Activated CD4-positive, alpha-beta T cell treated with anti-CD3 and anti-CD28 coated beads for 36 hours (primary cell): ENCODE measurements around the gene DCTN1. TPM values are rescaled to one million over a fixed set of nuclear protein-coding genes. Genes with fewer than 3 reads are reported as not detected.
A peak's percentile ranks its signal among the peaks of the same experiment; 100 is the strongest.
"Not testable (repeated sequence)": the region's sequence is repeated elsewhere in the genome, so short reads cannot be mapped to it uniquely, and the experiment has no call there.

ENCODE experiments used
- ATAC-seq: fragments of 200-7000 bp; cut with Tn5 transposase; one replicate; pipeline ENCODE4 v1.10.0; 2021; ENCODE audit warnings: mild to moderate bottlenecking, moderate library complexity
- CTCF ChIA-PET: fragments of 350-600 bp; sonication (Branson Sonifier 250); formaldehyde crosslinking; loops from one replicate; lab custom pipeline; 2021; ENCODE audit warnings: antibody characterized with exemption; lab: Charles Lee
- POLR2A ChIA-PET: fragments of 350-600 bp; sonication (Branson Sonifier 250); formaldehyde crosslinking; loops from one replicate; lab custom pipeline; 2021; ENCODE audit warnings: antibody characterized with exemption, inconsistent platforms; lab: Charles Lee
- DNase-seq: peaks from one replicate; pipeline ENCODE4 v3.0.0-alpha.2; 2020
- H3K27ac Mint-ChIP-seq: one replicate; pipeline ENCODE4 v1.8.0; 2021; ENCODE audit warnings: mixed read lengths
- H3K27me3 Mint-ChIP-seq: one replicate; pipeline ENCODE4 v1.8.0; 2021; ENCODE audit warnings: mixed read lengths
- H3K36me3 Mint-ChIP-seq: one replicate; pipeline ENCODE4 v1.8.0; 2021; ENCODE audit warnings: low read depth, mixed read lengths
- H3K4me1 Mint-ChIP-seq: one replicate; pipeline ENCODE4 v1.8.0; 2021; ENCODE audit warnings: mixed read lengths
- H3K4me3 Mint-ChIP-seq: one replicate; pipeline ENCODE4 v1.8.0; 2021; ENCODE audit warnings: mild to moderate bottlenecking, moderate library complexity, mixed read lengths
- H3K9me3 Mint-ChIP-seq: one replicate; pipeline ENCODE4 v1.8.0; 2021; ENCODE audit warnings: low read depth, mixed read lengths
- intact Hi-C, 2 experiments: fragments of 100-400 bp; cut with DNase I in 1 of 2; cut with micrococcal nuclease in 1 of 2; formaldehyde crosslinking; loops; one replicate each; pipeline versions ENCODE4 v1.14.2 to v1.15.1; 2022 to 2024; cut with DNase I, micrococcal nuclease
- total RNA-seq, 2 experiments: library from RNA; stranded (reverse); gene quantifications; one replicate each; pipeline ENCODE4 v1.2.3, GENCODE V29; 2021

Gene DCTN1
- total RNA-seq, 2 experiments from 2014 or later: 78.1 to 132 TPM

DNA sequence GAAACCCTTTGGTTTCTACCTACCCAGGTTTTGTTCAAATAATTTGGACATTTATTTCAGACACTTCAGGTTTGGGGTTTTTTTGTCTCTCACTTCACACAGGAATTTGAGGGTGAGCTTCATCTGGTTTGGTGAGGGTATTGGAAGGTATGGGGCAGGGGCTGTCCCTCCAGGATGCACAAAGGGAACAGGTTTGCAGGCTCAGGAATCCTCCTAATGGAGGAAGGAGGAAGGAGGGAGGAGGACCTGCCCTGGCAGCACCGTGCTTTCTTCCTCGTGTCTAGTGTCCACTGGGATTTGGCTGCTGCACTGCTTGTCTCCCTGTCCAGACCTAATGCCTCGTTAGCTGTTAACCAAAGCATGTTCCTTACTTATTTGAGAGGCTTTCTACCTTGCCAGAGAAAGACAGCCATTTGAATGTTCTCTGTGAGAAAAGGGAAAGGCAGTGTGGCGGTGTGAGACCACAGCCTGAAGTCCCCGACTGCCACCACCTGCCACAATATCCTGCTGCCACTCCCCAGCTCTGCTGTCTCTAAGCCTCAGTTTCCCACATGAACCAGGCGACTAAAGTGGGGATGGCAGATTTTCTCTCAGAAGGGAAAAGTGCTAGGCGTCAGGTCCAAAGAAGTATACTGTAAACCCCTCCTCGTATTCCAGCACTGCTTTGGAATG is 34.7 kb downstream of the DCTN1 start:
- POLR2A ChIA-PET: no interaction called here
- Mint-ChIP-seq H3K27ac (no peak overlapping the region), H3K4me1 (no peaks in the 10 kb centered on the region), H3K27me3 (no peaks in the 10 kb centered on the region), H3K4me3 (no peak overlapping the region), H3K36me3 (no peaks in the 10 kb centered on the region), H3K9me3 (no peaks in the 10 kb centered on the region)
- no peak for ATAC-seq
- intact Hi-C loops: no loop called here
- no peak for DNase-seq
- CTCF ChIA-PET: interaction anchor here (2.1 to 3.0 kb wide), 2 partner anchors 10 to 21 kb away, joined by 6 to 14 read pairs; no protein-coding TSS in a partner anchor

DNA sequence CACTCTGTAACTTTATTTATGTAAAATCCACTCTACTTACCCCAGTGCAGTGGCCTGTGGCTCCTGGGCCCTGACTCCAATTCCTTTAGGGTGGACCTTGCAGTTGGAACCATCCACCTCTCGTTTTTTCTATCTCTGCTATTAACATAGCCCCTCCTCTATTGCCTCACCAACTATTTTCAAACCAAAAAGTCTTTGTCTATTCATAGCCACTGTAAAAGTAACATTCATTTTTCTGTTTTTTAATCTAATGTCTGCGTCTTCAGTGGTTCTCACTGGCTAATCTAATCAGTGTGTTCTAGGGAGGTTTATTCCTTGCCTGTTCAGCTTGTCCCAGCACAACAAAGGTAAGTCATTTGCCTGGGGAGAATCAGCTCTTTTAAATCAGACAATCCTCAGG is 36.8 kb downstream of the DCTN1 start, which contains the start of gene SLC4A5:
TSS of gene SLC4A5 (minus strand) at position 101 of the 400 bp plus-strand sequence. CDS start 28,393 bp downstream, outside the sequence.
- H3K27ac Mint-ChIP-seq: no peak within 1 kb of the TSS
- no peak within 1 kb of the TSS for H3K4me3 Mint-ChIP-seq
- POLR2A ChIA-PET: no interaction called here
- no peak for ATAC-seq
- no peak for DNase-seq
- H3K4me1 Mint-ChIP-seq: no peaks in the 10 kb centered on the region
- H3K36me3 Mint-ChIP-seq: no peaks in the 10 kb centered on the region
- no peaks in the 10 kb centered on the region for H3K27me3 Mint-ChIP-seq
- intact Hi-C loops: no loop called here
- no peaks in the 10 kb centered on the region for H3K9me3 Mint-ChIP-seq
- CTCF ChIA-PET: interaction anchor here (3.0 to 6.9 kb wide), 2 partner anchors 8 to 94 kb away, joined by 14 to 32 read pairs; no protein-coding TSS in a partner anchor

DNA sequence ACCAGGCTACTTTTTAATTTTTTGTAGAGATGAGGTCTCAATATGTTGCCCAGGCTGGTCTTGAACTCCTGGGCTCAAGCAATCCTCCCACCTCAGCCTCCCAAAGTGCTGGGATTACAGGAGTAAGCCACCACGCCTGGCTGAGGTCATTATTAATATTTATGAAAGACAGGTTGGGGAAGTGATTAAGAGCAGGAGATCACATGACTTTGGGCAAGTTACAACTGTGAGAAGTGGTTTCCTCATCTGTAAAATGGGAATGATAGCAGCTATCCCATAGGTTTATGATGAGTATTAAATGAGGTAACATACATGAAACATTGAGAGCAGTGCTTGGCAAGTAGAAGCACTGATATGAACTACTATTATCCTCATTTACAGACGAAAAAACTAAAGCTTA is 43.9 kb downstream of the DCTN1 start:
- H3K4me1 Mint-ChIP-seq, H3K9me3 Mint-ChIP-seq, H3K27ac Mint-ChIP-seq, H3K36me3 Mint-ChIP-seq, ATAC-seq, H3K27me3 Mint-ChIP-seq, H3K4me3 Mint-ChIP-seq, DNase-seq, POLR2A ChIA-PET: not testable (repeated sequence)
- intact Hi-C loops: loop anchor here in 1 of 2 experiments (10.0 kb wide), 1 partner anchor 511 kb away; the partner anchor contains the start of gene STAMBP
- CTCF ChIA-PET: interaction anchor here (0.6 to 5.2 kb wide), 21 partner anchors 8 to 1308 kb away, joined by 3 to 103 read pairs (median 8); partner anchors contain the start of genes MOB1A and SLC4A5

DNA sequence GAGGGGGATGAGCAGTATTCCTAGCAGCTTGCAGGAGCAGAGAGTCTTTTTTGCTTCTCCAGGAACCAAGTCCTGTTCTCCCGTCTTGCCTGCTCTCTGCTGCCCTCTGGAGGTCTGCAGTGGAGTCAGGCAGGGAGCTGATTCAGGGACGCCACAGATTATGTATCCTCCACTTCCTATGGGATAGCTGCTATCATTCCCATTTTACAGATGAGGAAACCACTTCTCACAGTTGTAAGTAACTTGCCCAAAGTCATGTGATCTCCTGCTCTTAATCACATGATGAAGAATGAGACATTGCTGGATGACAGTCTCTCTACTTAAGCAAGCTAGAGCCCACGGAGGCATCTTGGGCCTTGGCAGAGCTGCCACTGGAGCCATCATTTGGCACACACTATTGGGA is 45.2 kb downstream of the DCTN1 start:
- DNase-seq: peak; percentile 86
- CTCF ChIA-PET: interaction anchor here (0.6 to 5.2 kb wide), 63 partner anchors 8 to 655 kb away, joined by 3 to 103 read pairs (median 5); partner anchors contain the start of genes BOLA3, MOB1A, SLC4A5 and STAMBP
- Mint-ChIP-seq H3K9me3 (no peaks in the 10 kb centered on the region), H3K36me3 (no peaks in the 10 kb centered on the region), H3K27ac (no peak overlapping the region), H3K4me3 (no peak overlapping the region), H3K4me1 (no peaks in the 10 kb centered on the region), H3K27me3 (no peaks in the 10 kb centered on the region)
- intact Hi-C loops: loop anchor here (1.0 to 10.0 kb wide), 5 partner anchors 68 to 511 kb away; partner anchors contain the start of gene STAMBP (in 1 of the 2)
- peak; percentile 81 for ATAC-seq
- POLR2A ChIA-PET: interaction anchor here (1.0 kb wide), 1 partner anchor 15 kb away, joined by 4 read pairs; no protein-coding TSS in a partner anchor

DNA sequence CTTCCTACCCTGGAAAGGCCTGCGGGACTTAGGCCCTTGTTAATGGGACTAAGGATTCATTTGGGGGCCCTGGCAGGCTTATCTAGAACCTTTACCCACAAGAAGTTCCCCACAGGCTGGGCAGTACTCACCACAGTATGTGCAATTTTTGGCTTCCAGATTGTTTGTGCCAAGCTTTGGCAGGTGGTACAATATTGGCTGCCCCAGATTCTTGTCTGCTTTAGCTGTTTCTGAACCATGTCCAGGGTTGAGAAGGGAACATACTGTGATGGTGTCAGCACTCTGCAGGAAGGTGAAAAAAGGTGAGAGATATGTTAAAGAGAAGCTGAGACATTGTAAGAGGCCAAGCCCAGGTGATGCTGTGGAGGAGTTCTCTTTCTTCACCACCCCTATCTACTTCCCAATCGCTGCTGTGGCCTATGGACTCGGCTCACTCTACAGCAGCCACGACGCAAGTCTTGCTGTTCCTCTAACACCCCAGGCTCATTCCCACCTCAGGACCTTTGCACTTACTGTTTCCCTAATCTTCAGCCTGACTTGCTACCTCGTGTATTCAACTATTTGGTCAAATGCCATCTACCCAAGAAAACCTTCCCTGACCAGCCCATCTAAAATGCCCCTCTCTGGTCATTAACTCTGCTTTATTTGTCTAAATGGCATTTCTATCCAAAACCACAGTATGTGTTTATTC is 46.1 kb downstream of the DCTN1 start:
- ChIA-PET CTCF (interaction anchor here (0.7 to 5.2 kb wide), 41 partner anchors 8 to 654 kb away, joined by 3 to 103 read pairs (median 5); partner anchors contain the start of genes BOLA3, SLC4A5 and STAMBP), POLR2A (interaction anchor here (1.0 kb wide), 1 partner anchor 16 kb away, joined by 4 read pairs; no protein-coding TSS in a partner anchor)
- Mint-ChIP-seq H3K36me3 (no peaks in the 10 kb centered on the region), H3K27ac (no peak overlapping the region), H3K4me3 (no peak overlapping the region), H3K4me1 (no peaks in the 10 kb centered on the region), H3K9me3 (no peaks in the 10 kb centered on the region), H3K27me3 (no peaks in the 10 kb centered on the region)
- DNase-seq (no peak), ATAC-seq (no peak)
- intact Hi-C loops: loop anchor here (1.0 to 10.0 kb wide), 4 partner anchors 67 to 509 kb away; partner anchors contain the start of gene STAMBP (in 1 of the 2)

DNA sequence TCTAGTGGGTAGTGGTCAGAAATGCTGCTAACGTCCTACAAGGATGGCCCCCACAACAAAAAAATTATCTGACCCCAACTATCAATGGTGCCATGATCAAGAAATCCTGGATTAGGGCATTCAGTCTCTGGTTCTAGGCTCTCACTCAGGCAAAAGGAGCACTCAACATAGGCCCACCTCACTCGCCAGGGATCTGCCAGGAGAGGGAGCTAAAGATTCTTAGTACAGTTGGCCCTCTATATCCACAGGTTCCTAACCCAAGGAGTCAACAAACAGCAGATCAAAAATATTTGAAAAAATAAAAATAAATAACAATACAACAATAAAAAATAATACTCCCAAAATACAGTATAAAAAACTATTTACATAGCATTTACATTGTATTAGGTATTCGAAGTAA is 46.9 kb downstream of the DCTN1 start:
- ATAC-seq: peak; percentile 57
- ChIA-PET POLR2A (no interaction called here), CTCF (interaction anchor here (1.0 to 5.2 kb wide), 6 partner anchors 11 to 84 kb away, joined by 4 to 103 read pairs (median 6); no protein-coding TSS in a partner anchor)
- peak; percentile 50 for DNase-seq
- Mint-ChIP-seq H3K9me3 (no peaks in the 10 kb centered on the region), H3K4me1 (no peaks in the 10 kb centered on the region), H3K27me3 (no peaks in the 10 kb centered on the region), H3K36me3 (no peaks in the 10 kb centered on the region), H3K27ac (no peak overlapping the region), H3K4me3 (no peak overlapping the region)
- intact Hi-C loops: loop anchor here (5.0 to 10.0 kb wide), 2 partner anchors 199 to 508 kb away; partner anchors contain the start of gene STAMBP (in 1 of the 2)

DNA sequence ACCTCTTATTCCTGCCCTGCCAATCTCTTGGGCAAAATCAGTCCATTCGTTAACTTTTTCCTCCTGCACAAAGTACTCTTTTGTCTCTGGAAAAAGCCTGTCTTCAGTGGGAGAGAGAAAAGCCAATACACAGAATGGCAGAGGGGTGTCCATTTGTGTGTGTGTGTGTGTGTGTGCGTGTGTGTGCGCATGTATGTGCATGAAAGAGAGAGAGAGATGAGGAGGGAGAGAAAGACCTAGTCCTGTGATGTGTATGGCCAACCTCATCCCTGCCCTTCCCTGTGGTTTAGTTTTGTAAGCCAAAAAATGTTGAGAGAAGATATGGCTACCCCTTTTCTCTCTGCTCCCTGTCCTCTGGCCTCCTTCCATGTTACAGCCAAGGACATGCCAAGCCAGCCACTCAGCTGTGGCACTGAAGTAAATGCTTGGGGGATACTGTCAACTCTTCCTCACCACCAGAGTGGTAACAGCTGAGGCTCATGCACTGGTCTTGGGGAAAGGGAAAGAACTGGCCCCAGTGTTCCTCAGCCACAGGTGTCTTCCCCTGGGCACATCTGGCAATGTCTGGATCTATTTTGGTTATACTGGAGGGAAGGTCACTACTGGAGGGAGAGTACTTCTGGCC is 47.4 kb downstream of the DCTN1 start:
- intact Hi-C loops: loop anchor here (5.0 to 10.0 kb wide), 2 partner anchors 200 to 508 kb away; partner anchors contain the start of gene STAMBP (in 1 of the 2)
- ATAC-seq (no peak), DNase-seq (no peak)
- ChIA-PET POLR2A (no interaction called here), CTCF (interaction anchor here (0.6 to 5.2 kb wide), 7 partner anchors 12 to 205 kb away, joined by 3 to 103 read pairs (median 4); no protein-coding TSS in a partner anchor)
- Mint-ChIP-seq H3K36me3 (no peaks in the 10 kb centered on the region), H3K4me1 (no peaks in the 10 kb centered on the region), H3K27me3 (no peaks in the 10 kb centered on the region), H3K9me3 (no peaks in the 10 kb centered on the region), H3K4me3 (no peak overlapping the region), H3K27ac (no peak overlapping the region)

DNA sequence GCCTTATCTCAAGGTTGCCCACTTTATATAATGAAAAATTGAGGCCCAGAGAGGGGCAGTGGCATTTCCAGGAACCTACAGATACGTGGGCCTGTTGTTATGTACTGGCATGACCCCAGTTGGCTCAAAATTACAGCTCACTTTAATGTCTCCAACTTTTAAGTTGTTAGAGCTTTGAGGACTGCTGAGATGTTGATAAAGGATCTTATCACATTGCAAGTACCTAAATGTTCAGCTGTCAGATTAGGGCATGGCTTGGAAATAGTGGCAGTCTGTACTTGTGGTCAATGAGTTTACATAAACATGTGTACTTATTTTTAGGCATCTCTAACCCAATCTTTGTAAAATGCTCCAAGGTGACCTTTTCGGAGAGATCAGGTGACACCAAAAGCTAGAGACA is 51.5 kb downstream of the DCTN1 start:
- ChIA-PET POLR2A (no interaction called here), CTCF (interaction anchor here (0.7 to 1.1 kb wide), 5 partner anchors 9 to 257 kb away, joined by 3 to 4 read pairs (median 3); no protein-coding TSS in a partner anchor)
- intact Hi-C loops: no loop called here
- H3K27me3 Mint-ChIP-seq: no peaks in the 10 kb centered on the region
- no peaks in the 10 kb centered on the region for H3K36me3 Mint-ChIP-seq
- no peak overlapping the region for H3K27ac Mint-ChIP-seq
- no peak overlapping the region for H3K4me3 Mint-ChIP-seq
- no peaks in the 10 kb centered on the region for H3K4me1 Mint-ChIP-seq
- ATAC-seq (no peak), DNase-seq (no peak)
- no peaks in the 10 kb centered on the region for H3K9me3 Mint-ChIP-seq

DNA sequence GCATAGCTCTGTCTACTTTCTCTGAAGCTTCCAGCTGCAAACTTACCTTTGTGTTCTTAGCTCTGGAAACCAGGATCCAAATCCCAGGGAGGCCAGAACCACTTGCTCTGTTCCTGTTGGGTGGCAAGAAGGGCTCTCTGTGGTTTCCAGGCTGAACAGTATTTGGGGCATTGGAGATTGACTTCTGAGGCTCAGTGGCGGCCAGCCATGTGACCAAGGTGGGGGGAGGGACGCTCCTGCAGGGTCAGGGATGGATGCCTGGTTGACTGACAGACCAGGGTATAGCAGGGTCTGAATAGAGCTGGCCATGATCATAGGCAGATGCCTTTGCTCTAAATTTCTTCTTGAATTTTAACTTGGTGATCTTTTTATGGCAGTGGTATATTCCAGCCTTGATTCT is 52.0 kb downstream of the DCTN1 start:
- no peaks in the 10 kb centered on the region for H3K27me3 Mint-ChIP-seq
- no peaks in the 10 kb centered on the region for H3K4me1 Mint-ChIP-seq
- H3K27ac Mint-ChIP-seq: no peak overlapping the region
- H3K4me3 Mint-ChIP-seq: no peak overlapping the region
- H3K36me3 Mint-ChIP-seq: no peaks in the 10 kb centered on the region
- ATAC-seq (no peak), DNase-seq (no peak)
- ChIA-PET POLR2A (no interaction called here), CTCF (interaction anchor here (0.7 to 1.6 kb wide), 6 partner anchors 8 to 258 kb away, joined by 3 to 4 read pairs (median 3); no protein-coding TSS in a partner anchor)
- intact Hi-C loops: no loop called here
- H3K9me3 Mint-ChIP-seq: no peaks in the 10 kb centered on the region

DNA sequence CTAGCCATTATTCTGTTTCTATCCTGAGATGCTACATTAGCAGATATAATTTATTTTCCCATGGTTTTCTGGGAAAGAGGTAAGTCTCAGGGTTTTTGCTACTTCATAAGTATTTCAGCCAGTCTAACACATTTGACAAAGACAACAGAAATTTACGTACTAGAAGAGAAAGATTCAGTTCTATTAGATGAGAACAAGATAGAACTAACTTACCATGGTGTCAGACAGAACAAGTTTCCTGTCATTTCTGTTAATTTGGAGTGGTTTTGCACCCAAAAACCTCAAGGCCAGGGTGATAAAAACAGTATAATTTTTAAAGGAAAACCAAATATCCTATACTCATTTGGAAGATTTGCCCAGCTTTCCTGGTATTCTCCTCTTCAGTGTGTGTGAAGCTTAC is 52.5 kb downstream of the DCTN1 start:
- DNase-seq: no peak
- ATAC-seq: no peak
- intact Hi-C loops: no loop called here
- no peaks in the 10 kb centered on the region for H3K27me3 Mint-ChIP-seq
- no peak overlapping the region for H3K4me3 Mint-ChIP-seq
- CTCF ChIA-PET: interaction anchor here (1.0 to 1.9 kb wide), 4 partner anchors 24 to 503 kb away, joined by 3 to 5 read pairs (median 4); no protein-coding TSS in a partner anchor
- POLR2A ChIA-PET: no interaction called here
- no peaks in the 10 kb centered on the region for H3K4me1 Mint-ChIP-seq
- no peak overlapping the region for H3K27ac Mint-ChIP-seq
- H3K9me3 Mint-ChIP-seq: no peaks in the 10 kb centered on the region
- no peaks in the 10 kb centered on the region for H3K36me3 Mint-ChIP-seq
